ENCODE data around the gene IL37.
"Not testable (repeated sequence)": the region's sequence is repeated elsewhere in the genome, so short reads cannot be mapped to it uniquely, and the experiment has no call there.

IL37 gene

DNA sequence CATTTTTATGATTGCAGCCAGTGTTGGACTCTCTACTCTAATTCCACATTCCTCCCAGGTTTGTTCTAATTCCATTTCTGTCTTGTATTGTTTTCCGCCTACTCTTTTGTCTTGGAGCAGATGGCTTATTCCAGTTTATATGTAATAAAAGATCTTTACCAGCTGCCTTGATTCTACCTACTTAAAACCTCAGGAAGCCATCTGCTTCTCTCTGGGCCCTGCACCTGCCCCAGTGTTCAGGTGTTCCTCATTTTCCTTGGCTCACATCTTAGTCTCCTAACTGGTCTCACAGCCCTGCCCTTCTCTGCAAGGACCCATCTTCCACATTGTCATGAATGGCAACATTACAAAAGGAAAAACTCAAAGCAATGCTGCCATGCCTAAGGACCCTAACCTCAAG is 21.0 kb upstream of the IL37 start:
- DNase-seq (ENCODE audit: low read depth) = no peak

DNA sequence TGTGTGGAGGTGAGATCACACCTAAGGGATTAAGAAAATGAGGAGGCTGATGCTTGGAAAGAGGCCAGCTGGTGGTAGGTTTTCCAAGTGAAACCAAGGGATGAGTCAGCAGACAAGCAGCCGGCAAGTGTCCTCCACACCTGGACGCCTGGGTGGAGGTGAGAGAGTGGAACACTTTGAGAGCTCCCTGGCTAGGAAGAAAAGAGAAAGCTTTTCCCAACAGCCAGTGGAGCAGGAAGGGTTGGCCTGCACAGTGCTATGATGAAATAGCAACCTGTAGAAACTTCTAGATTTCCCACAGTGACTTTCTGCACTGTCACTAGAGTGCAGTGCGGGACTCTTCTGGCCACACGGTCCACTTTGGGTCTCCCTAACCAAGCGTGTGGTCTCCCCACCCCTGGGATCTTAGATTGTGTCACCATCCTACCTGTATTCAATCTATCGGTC is 19.6 kb upstream of the IL37 start:
- DNase-seq (ENCODE audit: low read depth) = no peak

- no peak for DNase-seq (ENCODE audit: low read depth)
Observed at GRCh38 chr2:112893752-112894151, 17.2 kb upstream of the IL37 start.

- DNase-seq (ENCODE audit: low read depth) = no peak
Observed at GRCh38 chr2:112896909-112897623, 13.9 kb upstream of the IL37 start.

GRCh38 chr2:112897624-112897978 is 13.4 kb upstream of the IL37 start:
- no peak for DNase-seq (ENCODE audit: low read depth)

DNA sequence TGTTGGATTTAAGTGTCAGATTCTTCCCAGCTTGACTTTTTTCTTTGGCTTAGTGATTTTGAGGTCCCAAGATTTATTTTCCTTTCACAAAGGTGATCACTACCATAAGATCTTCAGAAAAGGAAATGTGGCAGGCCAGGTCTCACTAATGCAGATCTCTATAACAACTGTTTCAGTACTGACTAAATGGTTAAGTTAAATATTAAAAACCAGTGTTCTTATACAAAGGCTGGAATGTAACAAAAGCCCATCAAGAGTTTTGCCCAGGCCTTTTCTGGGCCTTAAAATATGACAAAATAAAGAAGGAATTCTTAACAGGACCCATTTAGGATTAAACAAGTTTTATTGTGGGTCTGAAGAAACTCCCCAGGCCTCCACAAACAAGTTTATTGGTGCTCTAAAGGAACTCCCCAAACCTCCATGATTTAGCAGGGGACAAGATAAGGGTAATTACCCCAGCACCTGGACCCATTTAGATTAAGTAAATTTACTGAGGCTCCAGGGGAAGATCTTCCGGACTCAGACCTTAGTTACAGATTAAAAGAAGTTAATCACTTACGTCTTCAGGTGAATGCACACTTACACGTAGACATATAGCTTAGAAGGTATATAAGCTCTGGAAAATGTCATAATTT is 9.4 kb upstream of the IL37 start:
- DNase-seq (ENCODE audit: low read depth) = not testable (repeated sequence)

DNA sequence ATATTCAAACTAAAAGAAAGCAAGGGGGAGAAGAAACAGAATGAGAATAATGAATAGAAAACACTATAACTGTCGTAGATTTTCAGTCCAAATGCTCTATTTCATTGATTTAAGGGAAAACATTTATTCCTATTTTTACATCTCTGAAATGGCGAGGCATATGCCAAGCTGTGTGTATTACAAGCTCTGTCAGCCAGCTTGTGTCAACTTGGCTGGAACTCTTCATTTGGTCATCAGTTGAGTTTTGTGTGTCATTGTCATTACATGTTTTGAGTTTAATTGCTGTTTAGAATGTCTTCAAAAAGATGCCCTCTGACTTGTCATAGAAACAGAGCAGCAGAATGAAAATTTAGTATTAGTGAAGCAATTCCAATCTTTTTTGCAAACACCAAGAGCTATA is 8.1 kb upstream of the IL37 start:
- DNase-seq (ENCODE audit: low read depth) = no peak

GRCh38 chr2:112904883-112905282 is 6.1 kb upstream of the IL37 start:
- DNase-seq (ENCODE audit: low read depth) = no peak

DNA sequence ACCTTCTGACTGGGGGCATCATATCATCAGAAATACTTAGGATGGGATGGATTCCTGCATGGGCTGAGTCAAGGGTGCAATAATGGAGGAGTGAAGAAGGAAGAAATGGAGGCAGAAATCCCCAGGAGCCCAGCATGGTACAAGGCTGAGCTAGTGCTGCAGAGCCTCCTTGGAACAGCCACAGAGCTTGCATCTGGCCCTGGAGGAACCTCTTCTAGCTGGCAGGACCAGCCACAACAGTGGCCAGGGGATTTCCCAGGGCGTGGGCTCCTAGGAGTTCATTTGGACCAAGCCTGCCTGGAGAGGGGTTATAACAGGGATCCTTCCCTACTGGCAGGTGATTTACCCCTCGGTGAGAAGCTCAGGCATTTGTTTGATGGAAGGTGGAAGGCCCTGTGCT is 4.7 kb upstream of the IL37 start:
- DNase-seq (ENCODE audit: low read depth) = no peak

DNA sequence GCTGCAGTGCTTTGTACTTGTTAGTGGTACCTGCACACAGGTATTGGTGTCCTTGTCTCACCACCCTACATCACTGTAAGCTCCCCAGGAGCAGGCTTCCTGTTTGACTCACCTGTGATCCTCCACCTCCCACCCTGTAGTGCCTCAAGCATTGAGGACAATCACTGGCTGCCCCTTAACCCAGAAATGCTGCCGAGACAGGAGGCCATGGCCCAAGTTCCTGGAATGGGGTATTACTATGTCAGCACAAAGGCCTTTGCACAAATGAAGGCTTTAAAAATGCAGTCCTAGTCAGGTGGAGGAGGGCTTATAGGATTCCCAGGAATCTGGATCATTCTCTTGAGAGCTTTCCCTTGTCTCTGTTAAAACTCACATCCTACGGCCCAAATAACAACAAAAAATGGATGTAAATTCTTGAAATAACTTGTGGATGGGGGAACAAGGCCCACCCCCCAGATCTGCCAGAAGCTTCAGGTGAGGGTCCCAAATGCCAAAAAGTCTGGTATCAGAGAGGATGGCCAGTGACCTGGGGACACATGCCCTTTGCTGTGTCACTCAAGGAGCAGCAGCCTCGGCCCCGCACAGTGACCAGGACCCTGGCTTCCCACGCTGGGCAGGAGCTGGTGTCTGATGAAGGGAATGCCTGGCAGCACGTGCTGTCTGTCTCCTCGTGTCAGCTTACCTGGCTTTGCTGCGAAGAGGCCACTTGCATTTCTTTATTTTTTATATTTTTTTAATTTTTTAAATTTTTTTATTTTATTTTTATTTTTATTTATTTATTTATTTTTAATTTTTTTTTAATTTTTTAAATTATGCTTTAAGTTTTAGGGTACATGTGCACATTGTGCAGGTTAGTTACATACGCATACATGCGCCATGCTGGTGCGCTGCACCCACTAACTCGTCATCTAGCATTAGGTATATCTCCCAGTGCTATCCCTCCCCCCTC is 3.7 kb upstream of the IL37 start:
- no peak for DNase-seq (ENCODE audit: low read depth)

GRCh38 chr2:112908559-112908958 is 2.4 kb upstream of the IL37 start:
- DNase-seq (ENCODE audit: low read depth) = not testable (repeated sequence)

- no peak for DNase-seq (ENCODE audit: low read depth)
Observed at GRCh38 chr2:112910219-112910618, 746 bp upstream of the IL37 start.

DNA sequence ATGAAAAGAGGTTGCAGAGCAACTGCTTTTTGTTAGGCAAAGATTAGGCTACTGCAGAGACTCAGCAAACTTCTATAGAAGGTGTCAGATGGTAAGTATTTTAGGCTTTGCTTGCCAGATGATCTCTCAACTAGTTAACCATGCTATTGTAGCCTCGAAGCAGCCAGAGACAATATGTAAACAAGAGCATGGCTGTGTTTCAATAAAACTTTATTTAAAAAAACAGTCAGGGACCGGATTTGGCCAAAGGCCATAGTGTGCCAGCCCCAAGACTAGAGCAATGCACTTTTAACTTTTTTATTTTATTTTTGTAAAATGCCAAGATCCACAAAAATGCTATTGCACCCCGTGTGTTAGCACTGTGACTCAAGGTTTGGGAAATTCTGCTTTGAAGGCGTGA is 1.4 kb downstream of the IL37 start:
- DNase-seq (ENCODE audit: low read depth) = no peak

DNA sequence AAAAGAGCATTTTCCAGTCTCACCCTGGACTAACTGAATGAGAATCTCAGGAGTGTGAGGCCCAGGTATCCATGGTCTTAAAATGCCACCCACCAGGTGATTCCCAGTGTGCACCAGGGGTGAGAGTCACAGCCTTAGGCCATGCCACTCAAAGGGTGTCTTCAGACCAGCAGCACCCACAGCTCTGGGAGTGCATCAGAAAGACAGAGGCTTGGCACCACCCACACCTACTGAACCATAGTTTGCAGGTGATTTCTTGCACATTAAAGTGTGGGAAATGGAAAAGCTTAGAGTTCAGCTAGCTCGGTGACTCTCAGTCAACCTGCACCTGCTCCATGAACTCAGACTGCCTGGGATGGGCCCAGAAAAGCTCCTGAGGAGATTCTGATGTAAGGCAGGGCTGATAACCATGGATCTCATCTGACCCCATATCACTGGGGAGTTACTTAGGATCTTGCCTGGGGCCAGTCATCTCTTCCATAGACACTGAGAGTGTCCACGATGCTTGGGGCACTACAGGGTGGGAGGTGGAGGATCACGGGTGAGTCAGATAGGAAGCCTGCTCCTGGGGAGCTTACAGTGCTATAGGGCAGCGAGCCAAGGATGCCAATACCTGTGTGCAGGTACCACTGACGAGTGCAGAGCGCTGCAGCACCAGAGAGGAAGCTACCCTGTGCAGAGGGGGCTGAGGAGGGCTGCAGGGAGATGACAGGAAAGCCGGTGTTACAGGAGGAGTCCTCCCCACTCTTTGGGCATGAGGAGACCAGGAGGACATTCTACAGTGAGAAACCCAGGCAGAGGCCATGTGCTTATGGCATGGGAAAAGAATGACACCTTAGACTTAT is 4.6 kb downstream of the IL37 start:
- no peak for DNase-seq (ENCODE audit: low read depth)

DNA sequence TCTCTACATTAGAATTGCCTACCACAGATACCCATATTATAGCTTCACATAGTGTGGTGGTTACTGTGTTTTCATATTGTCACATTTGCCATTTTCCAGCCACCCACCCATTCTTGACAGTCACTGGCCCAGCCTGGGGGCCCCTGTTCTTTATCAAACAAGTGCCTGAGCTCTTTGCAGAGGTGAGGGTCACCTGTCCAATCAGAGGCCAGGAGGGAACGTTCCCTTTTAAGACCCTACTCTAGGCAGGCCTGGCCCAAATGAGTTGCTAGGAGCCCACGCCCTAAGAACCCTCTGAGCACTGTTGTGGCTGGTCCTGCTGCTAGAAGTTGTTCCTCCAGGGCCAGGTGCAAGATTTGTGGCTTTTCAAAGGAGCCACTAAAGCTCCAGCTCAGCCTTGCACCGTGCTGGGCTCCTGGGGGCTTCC is 5.2 kb downstream of the IL37 start:
- DNase-seq (ENCODE audit: low read depth) = no peak

GRCh38 chr2:112916625-112917247 is 5.8 kb downstream of the IL37 start:
- no peak for DNase-seq (ENCODE audit: low read depth)

- no peak for DNase-seq (ENCODE audit: low read depth)
Observed at GRCh38 chr2:112917856-112918255, 6.9 kb downstream of the IL37 start.

DNA sequence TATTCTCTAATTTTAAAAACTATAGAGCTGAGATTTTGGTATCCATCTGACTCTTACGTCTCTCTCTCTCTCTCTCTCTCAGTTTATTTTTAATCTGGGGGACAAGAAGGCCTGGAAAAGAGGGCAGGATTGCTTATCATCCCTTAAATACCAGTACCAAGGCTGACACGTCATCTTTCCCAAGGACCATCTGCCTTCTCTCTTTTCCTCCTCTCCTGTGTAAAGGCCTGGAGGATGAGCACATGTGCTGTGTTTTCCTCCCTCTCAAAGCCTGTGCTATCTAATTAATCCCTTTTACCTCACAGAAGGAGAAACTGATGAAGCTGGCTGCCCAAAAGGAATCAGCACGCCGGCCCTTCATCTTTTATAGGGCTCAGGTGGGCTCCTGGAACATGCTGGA is 7.3 kb downstream of the IL37 start:
- DNase-seq (ENCODE audit: low read depth) = no peak

DNA sequence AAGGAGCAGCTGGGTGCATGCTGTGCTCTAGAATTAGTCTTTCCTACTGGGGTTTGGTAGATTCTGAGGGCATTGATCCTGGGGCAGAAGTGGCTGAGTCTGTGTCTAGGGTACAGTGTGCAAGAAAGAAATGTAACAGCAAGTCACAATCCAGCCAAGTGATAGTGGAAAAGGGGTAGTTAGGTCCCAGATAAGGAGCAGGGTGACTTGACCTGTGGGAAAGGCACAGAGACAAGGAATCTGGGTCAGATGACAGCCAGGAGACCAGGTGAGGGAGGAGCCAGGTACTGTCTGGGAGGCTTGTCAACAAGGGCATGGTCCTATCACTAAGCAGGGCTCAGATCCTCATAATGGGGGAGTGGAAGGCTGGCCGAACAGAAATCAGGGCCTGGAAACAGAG is 8.1 kb downstream of the IL37 start:
- no peak for DNase-seq (ENCODE audit: low read depth)

DNA sequence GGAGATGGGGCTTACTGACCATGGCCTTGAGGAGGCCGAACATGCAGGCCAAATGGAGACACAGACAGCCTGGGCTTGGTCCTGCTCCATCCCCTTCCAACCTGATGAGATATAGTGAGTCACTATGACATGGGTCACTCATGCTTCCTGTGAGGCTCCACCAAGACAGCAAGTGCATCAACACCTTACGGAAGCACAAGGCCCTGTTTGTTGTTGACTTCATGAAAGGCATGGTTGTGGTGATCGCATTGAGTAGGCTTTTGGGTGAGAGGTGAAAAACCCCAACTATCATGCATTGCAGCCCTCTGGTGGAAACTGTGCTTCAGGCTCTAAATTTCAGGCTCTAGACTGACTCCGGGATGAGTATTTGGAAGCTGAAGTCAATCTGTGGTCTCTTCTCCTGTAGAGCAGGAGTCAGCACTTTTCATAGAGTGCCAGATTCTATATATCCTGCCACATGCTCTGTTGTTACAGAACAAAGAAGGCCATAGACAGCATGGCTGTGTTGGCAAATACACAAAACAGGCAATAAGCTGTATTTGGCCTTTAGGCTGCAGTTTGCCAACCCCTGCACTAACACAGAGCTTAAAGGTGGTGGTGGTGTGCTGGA is 10.1 kb downstream of the IL37 start:
- no peak for DNase-seq (ENCODE audit: low read depth)

- DNase-seq (ENCODE audit: low read depth) = no peak
Observed at GRCh38 chr2:112921982-112922381, 11.0 kb downstream of the IL37 start.

Measured in activated T-helper 1 cell treated with Interleukin-2 at 50 U/mL for 16 hours (primary cell).